ENCODE data around the gene PIGU.

PIGU gene

GRCh38 chr20:34559311-34560140, 117.4 kb downstream of the PIGU start:
- H3K9me2 ChIP-seq (replicated peaks; ENCODE audit: control insufficient read depth, low read length), result no peaks in the 10 kb centered on the region
- TF ChIP-seq, protein P1, sequence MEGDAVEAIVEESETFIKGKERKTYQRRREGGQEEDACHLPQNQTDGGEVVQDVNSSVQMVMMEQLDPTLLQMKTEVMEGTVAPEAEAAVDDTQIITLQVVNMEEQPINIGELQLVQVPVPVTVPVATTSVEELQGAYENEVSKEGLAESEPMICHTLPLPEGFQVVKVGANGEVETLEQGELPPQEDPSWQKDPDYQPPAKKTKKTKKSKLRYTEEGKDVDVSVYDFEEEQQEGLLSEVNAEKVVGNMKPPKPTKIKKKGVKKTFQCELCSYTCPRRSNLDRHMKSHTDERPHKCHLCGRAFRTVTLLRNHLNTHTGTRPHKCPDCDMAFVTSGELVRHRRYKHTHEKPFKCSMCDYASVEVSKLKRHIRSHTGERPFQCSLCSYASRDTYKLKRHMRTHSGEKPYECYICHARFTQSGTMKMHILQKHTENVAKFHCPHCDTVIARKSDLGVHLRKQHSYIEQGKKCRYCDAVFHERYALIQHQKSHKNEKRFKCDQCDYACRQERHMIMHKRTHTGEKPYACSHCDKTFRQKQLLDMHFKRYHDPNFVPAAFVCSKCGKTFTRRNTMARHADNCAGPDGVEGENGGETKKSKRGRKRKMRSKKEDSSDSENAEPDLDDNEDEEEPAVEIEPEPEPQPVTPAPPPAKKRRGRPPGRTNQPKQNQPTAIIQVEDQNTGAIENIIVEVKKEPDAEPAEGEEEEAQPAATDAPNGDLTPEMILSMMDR (IDR thresholded peaks at IDR 0.05; ENCODE audit: low read depth, low read length, poor library complexity, severe bottlenecking), result no peak
- TF ChIP-seq EZH2phosphoT487 (IDR thresholded peaks at IDR 0.05; ENCODE audit: borderline replicate concordance, low read length), result no peak
- no peaks in the 10 kb centered on the region for H3K27me3 ChIP-seq (ENCODE audit: control insufficient read depth, low read length)
- H4K20me1 ChIP-seq (ENCODE audit: control insufficient read depth, insufficient read depth, low read depth, low read length), result no peaks in the 10 kb centered on the region
- H3K27ac ChIP-seq (ENCODE audit: low read depth, low read length), result no peak overlapping the region
- no peak overlapping the region for H3K4me3 ChIP-seq (ENCODE audit: low read length)
- no peaks in the 10 kb centered on the region for H3K79me2 ChIP-seq (ENCODE audit: control insufficient read depth, low read length)
- 0 out of 2 replicates have a peak, but pooled peaks cover 4% of the 10 kb centered on the region for H3K4me1 ChIP-seq (ENCODE audit: control insufficient read depth, low read length)
- H3K4me2 ChIP-seq (ENCODE audit: low read length), result no peak overlapping the region
- no peaks in the 10 kb centered on the region for H3K9me3 ChIP-seq (ENCODE audit: control insufficient read depth, insufficient read depth, low read length)
- H3K36me3 ChIP-seq (ENCODE audit: control insufficient read depth, low read length), result no peaks in the 10 kb centered on the region
- H3F3A ChIP-seq (ENCODE audit: control insufficient read depth, insufficient read depth), result no peaks in the 10 kb centered on the region; the same call in 1 of the 2 replicates

DNA sequence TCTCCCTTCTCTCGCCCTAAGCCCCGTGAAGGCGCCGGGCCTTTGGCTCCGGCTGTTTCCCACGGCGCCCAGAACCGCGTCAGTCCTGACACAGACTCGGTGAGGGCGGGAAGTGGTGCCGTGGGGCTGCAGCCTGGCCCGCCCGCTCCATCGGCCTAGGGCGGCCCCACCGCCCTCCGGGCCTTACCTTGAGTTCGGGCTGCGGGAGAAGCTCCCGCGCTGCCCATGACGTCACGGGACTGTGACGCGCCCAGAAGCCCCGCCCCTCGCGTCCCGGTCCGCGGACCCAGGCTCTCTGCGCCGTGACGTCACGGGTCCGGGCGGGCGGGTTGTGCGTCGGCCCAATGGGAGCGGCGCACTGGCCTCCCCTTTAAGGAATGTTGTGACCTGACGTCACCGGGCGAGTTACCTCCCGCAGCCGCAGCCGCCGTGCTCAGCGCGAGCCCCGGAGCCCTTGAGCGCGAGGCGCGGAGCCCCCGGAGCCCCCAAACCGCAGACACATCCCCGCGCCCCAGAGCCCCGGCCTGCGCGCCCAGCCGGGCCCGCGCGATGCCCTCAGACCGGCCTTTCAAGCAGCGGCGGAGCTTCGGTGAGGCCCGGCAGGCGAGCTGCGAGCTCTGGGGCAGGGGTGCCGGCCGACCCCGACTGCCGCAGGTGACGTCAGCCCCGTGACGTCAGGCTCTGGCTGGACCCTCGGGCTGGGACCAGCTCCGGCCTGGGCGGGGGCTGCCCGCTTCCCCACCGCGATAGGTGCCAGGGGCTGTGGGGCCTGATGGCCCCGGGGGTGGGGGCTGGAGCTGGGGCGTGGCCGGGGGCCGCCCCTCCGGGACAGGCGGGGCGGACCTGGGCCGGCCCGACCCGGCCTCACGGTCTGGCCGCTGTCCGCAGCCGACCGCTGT, 118.3 kb downstream of the PIGU start, which contains the start of gene MAP1LC3A:
TSS of gene MAP1LC3A (plus strand) at position 399 of the 899 bp plus-strand sequence. CDS start at position 550, 151 bp downstream.
- no peaks in the 10 kb centered on the region for H4K20me1 ChIP-seq (ENCODE audit: control insufficient read depth, insufficient read depth, low read depth, low read length)
- peak within 1 kb of the TSS; percentile 78 for H3K4me2 ChIP-seq (ENCODE audit: low read length)
- peak within 1 kb of the TSS; percentile 76 for H3K4me3 ChIP-seq (ENCODE audit: low read length)
- no peaks in the 10 kb centered on the region for H3K9me3 ChIP-seq (ENCODE audit: control insufficient read depth, insufficient read depth, low read length)
- no peaks in the 10 kb centered on the region for H3K9me2 ChIP-seq (replicated peaks; ENCODE audit: control insufficient read depth, low read length)
- no peak within 1 kb of the TSS for H3K27ac ChIP-seq (ENCODE audit: low read depth, low read length)
- H3K27me3 ChIP-seq (ENCODE audit: control insufficient read depth, low read length), result no peaks in the 10 kb centered on the region
- no peak for TF ChIP-seq EZH2phosphoT487 (IDR thresholded peaks at IDR 0.05; ENCODE audit: borderline replicate concordance, low read length)
- TF ChIP-seq, protein P1 (IDR thresholded peaks at IDR 0.05; ENCODE audit: low read depth, low read length, poor library complexity, severe bottlenecking), result no peak
- no peaks in the 10 kb centered on the region for H3K36me3 ChIP-seq (ENCODE audit: control insufficient read depth, low read length)
- H3K4me1 ChIP-seq (ENCODE audit: control insufficient read depth, low read length), result 0 out of 2 replicates have a peak, but pooled peaks cover 4% of the 10 kb centered on the region
- no peaks in the 10 kb centered on the region for H3K79me2 ChIP-seq (ENCODE audit: control insufficient read depth, low read length)
- no peaks in the 10 kb centered on the region for H3F3A ChIP-seq (ENCODE audit: control insufficient read depth, insufficient read depth)

GRCh38 chr20:34557936-34558319, 119.0 kb downstream of the PIGU start:
- no peak overlapping the region for H3K27ac ChIP-seq (ENCODE audit: low read depth, low read length)
- no peaks in the 10 kb centered on the region for H4K20me1 ChIP-seq (ENCODE audit: control insufficient read depth, insufficient read depth, low read depth, low read length)
- H3K9me2 ChIP-seq (replicated peaks; ENCODE audit: control insufficient read depth, low read length), result no peaks in the 10 kb centered on the region
- H3K27me3 ChIP-seq (ENCODE audit: control insufficient read depth, low read length), result no peaks in the 10 kb centered on the region
- H3K79me2 ChIP-seq (ENCODE audit: control insufficient read depth, low read length), result no peaks in the 10 kb centered on the region
- peak overlapping the region; percentile 78 for H3K4me2 ChIP-seq (ENCODE audit: low read length)
- peak overlapping the region; percentile 76 for H3K4me3 ChIP-seq (ENCODE audit: low read length)
- no peaks in the 10 kb centered on the region for H3K36me3 ChIP-seq (ENCODE audit: control insufficient read depth, low read length)
- H3F3A ChIP-seq (ENCODE audit: control insufficient read depth, insufficient read depth), result no peaks in the 10 kb centered on the region
- TF ChIP-seq, protein P1 (IDR thresholded peaks at IDR 0.05; ENCODE audit: low read depth, low read length, poor library complexity, severe bottlenecking), result no peak
- no peak for TF ChIP-seq EZH2phosphoT487 (IDR thresholded peaks at IDR 0.05; ENCODE audit: borderline replicate concordance, low read length)
- H3K9me3 ChIP-seq (ENCODE audit: control insufficient read depth, insufficient read depth, low read length), result no peaks in the 10 kb centered on the region
- 0 out of 2 replicates have a peak, but pooled peaks cover 4% of the 10 kb centered on the region for H3K4me1 ChIP-seq (ENCODE audit: control insufficient read depth, low read length)

All from DOHH2 (cell line).